ENCODE results near the gene TAOK2.

DNA sequence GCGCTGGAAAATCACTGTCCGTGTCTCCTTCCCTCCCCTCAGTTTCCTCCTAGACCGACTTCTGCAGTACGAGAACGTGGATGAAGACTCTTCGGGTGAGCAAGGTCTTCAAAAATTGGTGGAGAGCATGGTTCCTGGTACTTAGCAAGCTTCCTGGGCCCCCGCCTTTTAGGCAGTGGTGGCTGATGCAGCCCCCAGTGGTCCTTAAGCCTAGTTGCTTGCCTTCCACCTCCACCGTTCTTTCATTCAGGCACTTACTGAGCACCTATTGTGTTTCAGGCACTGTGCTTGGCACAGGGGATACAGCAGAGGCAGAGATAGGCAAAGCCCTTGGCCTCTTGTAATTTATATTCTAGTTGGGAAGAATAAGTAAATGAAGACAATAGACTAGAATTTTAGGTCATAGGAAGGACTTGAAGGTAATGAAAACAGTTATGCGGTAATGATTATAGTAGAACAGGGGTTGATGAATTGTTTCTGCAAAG is 23.1 kb downstream of the TAOK2 start:
- TF ChIP-seq, protein P1, sequence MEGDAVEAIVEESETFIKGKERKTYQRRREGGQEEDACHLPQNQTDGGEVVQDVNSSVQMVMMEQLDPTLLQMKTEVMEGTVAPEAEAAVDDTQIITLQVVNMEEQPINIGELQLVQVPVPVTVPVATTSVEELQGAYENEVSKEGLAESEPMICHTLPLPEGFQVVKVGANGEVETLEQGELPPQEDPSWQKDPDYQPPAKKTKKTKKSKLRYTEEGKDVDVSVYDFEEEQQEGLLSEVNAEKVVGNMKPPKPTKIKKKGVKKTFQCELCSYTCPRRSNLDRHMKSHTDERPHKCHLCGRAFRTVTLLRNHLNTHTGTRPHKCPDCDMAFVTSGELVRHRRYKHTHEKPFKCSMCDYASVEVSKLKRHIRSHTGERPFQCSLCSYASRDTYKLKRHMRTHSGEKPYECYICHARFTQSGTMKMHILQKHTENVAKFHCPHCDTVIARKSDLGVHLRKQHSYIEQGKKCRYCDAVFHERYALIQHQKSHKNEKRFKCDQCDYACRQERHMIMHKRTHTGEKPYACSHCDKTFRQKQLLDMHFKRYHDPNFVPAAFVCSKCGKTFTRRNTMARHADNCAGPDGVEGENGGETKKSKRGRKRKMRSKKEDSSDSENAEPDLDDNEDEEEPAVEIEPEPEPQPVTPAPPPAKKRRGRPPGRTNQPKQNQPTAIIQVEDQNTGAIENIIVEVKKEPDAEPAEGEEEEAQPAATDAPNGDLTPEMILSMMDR (IDR thresholded peaks at IDR 0.05), result no peak
- no peak for TF ChIP-seq EP300 (IDR thresholded peaks at IDR 0.05)
- TF ChIP-seq POLR2A (IDR thresholded peaks at IDR 0.05), result no peak
- no peak for TF ChIP-seq POLR2AphosphoS5 (IDR thresholded peaks at IDR 0.05)
